NK-92 treated with Interleukin-12 subunit alpha and Interleukin-12 subunit beta, amount 100 ng/mL, for 24 hours (cell line): ENCODE results near the gene PJA2.
"Not testable (repeated sequence)": the region's sequence is repeated elsewhere in the genome, so short reads cannot be mapped to it uniquely, and the experiment has no call there.

Experiments
- DNase-seq: peaks from one replicate; lab custom pipeline; 2025; lab: John Stamatoyannopoulos, UW

Gene PJA2

GRCh38 chr5:109309326-109310063 lies 100.3 kb downstream of the PJA2 start:
- DNase-seq: no peak

GRCh38 chr5:109307951-109308350 lies 101.8 kb downstream of the PJA2 start:
- DNase-seq: no peak

- DNase-seq: no peak
Observed at GRCh38 chr5:109307456-109307855, 102.3 kb downstream of the PJA2 start.

- no peak for DNase-seq
Observed at GRCh38 chr5:109305352-109305751, 104.4 kb downstream of the PJA2 start.

- DNase-seq: no peak
Observed at GRCh38 chr5:109304309-109304708, 105.5 kb downstream of the PJA2 start.

- DNase-seq: no peak
Observed at GRCh38 chr5:109300367-109300766, 109.4 kb downstream of the PJA2 start.

- no peak for DNase-seq
Observed at GRCh38 chr5:109299557-109299956, 110.2 kb downstream of the PJA2 start.

- no peak for DNase-seq
Observed at GRCh38 chr5:109298794-109299193, 111.0 kb downstream of the PJA2 start.

GRCh38 chr5:109297900-109298299 lies 111.9 kb downstream of the PJA2 start:
- no peak for DNase-seq

GRCh38 chr5:109291090-109291489 lies 118.7 kb downstream of the PJA2 start:
- no peak for DNase-seq

- no peak for DNase-seq
Observed at GRCh38 chr5:109290231-109290630, 119.5 kb downstream of the PJA2 start.

- not testable (repeated sequence) for DNase-seq
Observed at GRCh38 chr5:109286628-109287027, 123.1 kb downstream of the PJA2 start.
